Stimulated activated CD8-positive, alpha-beta memory T cell treated with anti-CD3 and anti-CD28 coated beads, Interleukin-4, amount 100 ng/mL, for 1 hour (primary cell): ENCODE results near the gene CDC14C.
"Not testable (repeated sequence)": the region's sequence is repeated elsewhere in the genome, so short reads cannot be mapped to it uniquely, and the experiment has no call there.

Experiments
- DNase-seq, 2 donors: peaks; one replicate each; pipeline ENCODE4 v3.0.0-alpha.2; 2020; ENCODE audit warnings: low read depth in 2 of 2, low spot score in 1 of 2

The CDC14C gene

DNA sequence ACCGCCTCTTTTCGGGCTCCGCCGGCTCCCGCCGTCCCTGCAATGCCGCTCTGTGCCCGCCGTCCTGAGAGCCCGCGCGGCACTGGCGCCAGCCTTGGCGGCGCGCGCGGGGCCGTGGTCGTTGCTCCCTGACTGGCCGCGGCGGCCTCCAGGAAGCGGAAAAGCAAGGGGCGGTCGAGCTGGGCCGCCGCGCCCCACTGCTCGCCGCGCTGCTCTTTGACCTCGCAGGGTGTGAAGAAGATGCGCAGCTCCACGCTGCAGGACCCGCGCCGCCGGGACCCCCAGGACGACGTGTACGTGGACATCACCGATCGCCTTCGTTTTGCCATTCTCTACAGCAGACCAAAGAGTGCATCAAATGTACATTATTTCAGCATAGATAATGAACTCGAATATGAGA, at the start of gene CDC14C:
TSS of gene CDC14C (plus strand) at position 115 of the 400 bp plus-strand sequence. CDS start at position 241, 126 bp downstream.
- no peak for DNase-seq

DNA sequence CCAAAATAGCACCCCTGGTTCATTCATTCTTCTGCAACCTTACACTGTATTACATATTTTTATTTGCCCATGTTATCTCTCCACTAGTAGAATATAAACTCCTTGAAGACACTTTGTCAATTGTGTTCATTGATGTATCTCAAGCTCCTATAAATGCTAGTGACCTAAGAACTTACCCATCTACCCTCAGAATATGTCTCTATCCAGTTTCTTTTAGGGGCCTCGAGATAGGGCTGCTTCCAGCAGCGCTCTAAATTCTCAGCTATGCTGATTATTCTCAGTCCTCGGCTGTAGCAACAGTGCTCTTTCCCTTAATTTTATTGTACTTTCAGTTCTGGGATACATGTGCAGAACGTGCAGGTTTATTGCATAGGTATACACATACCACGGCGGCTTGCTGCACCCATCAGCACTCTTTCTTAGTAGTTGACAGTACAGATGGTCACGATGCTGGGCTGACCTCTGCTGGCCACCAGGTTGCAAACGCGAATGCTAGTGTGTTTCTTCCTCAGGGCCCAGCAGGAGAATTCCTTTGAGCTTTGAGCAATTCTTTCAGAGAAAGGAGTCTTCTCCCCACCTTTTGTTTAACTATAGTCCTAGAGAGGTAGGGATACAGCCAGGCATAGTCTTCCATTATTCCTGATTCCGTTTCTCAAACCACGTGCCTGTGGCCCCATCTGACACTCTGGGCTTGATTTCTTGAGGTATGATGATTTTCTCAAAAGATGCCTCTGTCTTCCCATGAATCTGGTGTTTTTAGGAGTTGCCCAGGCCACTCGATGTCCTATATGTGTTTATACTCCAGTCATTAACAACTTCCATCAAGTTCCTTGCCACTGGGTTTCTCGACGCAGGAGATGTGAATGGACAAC, 49.1 kb upstream of the CDC14C start:
- DNase-seq = no peak

DNA sequence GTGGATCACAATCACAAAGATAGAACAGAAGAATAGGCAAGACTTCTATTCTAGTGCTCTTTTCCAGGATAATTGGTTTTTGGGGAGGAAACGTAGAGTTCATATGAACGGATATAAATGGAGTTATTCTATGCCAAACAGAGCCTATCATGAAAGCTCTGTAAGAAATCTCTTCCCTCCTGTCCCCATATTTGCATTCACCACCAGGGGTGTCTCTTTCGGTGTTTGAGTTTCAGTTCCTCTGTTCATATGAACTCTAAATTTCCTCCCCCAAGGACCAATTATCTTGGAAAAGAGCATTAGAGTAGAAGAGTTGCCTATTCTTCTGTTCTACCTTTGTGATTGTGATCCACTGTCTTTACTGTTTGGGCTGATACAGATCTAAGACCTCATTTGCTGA, 48.3 kb upstream of the CDC14C start:
- DNase-seq = no peak

- DNase-seq = no peak
These were observed 43.5 kb upstream of the CDC14C start for GRCh38 chr7:48880851-48881250.

- DNase-seq = no peak
These were observed 36.8 kb upstream of the CDC14C start for GRCh38 chr7:48887500-48887899.

DNA sequence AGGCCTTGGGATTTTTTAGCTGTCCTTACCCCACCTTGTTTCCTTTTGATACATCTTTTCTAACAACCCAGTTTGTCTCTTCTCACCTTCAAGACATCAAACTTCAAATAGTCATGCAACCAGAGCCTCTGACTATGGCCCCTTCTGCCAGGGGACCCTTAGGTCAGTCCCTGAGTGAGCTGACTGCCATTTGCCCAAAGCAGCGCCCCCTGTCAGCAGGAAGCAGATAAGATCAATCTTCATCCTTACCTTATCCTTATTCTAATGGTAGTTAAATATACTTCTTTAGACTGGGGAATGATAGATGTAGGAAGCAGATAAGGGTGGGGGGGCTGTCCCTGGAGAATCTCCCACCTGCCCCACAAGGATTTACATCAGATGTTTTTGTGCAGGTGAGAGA, 29.8 kb upstream of the CDC14C start:
- DNase-seq = no peak

GRCh38 chr7:48899932-48900331, 24.4 kb upstream of the CDC14C start:
- no peak for DNase-seq

DNA sequence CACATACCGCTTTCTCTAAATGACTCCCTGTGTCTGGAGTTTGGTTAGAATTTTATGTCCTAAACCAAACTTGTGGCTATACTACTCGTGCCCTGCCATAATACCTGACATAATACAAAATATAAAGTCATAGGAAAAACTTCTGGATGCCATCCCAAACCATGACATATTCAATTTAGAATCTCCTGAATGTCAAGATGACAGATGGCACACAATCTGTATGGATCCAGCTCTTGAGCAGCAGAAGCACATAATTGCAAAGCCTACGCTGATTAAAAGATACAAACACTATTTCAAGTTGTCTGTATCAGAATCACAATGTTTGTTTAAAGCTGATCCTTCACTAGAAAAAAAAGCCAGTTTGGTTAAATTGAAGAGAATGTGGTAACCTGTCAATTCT, 22.4 kb upstream of the CDC14C start:
- no peak for DNase-seq

- no peak for DNase-seq
These were observed 19.4 kb upstream of the CDC14C start for GRCh38 chr7:48904975-48905374.

GRCh38 chr7:48905686-48906085, 18.7 kb upstream of the CDC14C start:
- DNase-seq = not testable (repeated sequence)

DNA sequence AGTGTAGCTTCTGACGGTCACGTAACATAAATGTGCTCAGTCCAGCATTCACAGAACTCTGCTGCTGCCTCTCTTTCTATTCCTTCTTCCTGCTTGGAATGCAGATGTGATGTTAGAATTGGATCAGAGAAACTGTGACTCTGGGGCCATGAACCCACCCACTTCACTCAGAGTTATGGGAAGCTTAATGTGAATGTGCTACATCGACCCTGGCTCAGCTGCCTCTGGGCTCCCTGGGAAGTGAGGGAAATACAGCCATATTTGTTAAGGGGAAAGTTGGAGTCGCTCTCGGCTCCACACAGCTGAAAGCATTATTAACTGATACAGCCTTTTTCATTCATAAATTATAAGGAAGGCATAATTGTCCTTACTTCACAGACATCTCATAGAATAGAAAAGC, 14.5 kb upstream of the CDC14C start:
- not testable (repeated sequence) for DNase-seq

DNA sequence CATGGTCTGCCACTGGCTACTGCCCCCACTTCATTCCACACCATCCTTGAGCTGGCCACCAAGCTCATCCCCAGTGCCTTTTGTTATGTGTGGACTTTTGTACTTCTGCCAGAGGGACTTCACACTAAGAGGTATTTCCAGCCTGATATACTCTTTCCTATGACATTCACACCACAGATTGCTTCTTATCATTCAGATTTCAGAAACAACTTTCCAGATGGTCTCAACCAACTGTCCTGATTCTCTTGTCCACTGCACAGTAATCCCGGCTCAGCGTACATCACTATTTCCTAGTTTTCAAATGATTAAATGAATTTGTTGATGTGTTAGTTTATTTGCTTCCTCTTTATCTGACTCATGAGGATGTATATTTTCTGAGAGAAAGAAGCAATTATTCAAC, 7.1 kb downstream of the CDC14C start:
- no peak for DNase-seq

DNA sequence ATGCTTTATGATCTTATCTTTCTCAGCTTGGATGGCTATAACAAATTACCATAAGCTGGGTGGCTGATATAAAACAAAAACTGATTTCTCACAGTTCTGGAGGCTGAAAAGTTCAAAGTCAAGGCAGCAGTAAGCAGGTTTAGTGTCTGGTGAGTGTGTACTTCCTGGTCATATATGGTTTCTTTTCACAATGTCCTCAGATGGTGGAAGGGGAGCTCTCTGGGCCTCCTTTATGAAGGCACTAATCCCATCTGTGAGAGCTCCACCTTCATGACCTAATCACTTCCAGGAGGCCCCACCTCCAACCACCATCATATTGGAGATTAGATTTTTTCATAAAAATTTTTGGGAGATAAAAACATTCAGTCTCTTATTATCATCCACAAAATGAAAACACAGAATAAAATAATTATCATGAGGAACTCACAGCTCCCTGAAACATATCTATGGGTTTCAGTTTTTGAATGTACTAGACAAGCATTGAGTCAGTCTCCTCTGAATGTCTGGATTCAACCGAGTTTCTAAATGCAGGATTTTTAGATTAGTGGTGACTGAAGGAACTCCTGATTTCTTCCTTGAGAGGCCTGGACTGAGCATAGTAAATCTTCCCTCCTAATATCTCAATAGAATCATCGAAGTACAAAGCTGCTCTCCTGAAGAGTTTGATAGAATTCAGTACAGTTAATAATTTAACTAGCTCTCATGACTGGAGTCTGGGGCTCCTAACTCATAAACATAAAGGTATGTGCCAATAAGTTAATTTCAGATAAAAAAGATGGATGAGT, 8.0 kb downstream of the CDC14C start:
- DNase-seq = no peak

DNA sequence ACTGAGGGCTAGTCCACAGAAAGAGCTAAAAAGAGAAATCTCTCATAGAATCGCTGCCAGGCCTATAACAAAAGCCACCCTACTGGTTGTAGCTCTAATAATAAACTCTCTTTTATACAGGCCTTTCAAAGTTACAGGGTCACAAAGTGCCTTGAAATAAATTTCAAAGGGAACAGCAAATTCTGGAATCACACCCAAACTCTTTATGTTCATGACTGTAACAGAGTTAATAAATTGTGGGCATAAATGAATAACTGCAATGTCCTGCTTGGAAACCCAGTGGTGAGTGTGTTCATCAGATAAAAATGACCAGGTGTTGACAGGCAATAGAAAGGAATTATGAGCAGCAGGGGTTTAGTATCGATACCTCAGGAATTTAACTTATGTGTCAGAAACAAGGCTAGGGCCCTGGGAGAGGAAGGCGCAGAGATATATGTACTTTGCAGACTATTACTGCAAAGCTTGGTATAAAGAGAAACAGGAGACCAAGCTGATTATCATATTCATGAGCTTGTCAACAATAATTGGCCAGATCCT, 9.3 kb downstream of the CDC14C start:
- no peak for DNase-seq

DNA sequence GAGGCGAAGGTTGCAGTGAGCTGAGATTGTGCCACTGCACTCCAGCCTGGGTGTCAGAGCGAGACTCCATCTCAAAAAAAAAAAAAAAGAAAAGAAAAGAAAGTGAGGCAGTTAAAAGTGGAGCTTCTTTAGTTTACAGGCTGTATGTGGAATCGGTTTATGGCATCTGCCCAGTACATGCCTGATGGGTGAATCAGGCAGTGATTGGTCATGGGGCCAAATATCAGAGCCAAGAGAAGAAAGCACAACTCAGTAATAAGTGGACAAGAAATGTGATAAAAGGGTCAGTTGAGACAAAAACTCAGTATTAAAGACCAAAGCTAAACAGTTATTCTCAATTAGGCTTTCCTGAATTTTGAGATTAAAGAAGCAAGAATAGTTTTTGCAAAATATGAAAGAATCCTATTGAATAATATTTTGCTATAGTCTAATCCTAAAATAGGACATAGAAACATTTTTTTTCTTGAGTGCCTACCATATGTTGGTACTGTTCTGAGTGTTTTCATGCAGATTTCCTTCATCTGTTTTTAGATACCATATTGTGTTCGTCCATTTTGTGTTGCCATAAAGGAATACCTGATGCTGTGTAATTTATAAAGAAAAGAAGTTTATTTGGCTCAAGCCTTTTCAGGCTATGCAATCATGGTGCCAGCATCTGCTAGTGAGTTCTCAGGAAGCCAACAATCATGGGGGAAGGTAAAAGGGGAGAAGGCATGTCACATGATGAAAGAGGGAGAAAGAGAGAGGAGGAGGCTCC, 14.4 kb downstream of the CDC14C start:
- DNase-seq = no peak

DNA sequence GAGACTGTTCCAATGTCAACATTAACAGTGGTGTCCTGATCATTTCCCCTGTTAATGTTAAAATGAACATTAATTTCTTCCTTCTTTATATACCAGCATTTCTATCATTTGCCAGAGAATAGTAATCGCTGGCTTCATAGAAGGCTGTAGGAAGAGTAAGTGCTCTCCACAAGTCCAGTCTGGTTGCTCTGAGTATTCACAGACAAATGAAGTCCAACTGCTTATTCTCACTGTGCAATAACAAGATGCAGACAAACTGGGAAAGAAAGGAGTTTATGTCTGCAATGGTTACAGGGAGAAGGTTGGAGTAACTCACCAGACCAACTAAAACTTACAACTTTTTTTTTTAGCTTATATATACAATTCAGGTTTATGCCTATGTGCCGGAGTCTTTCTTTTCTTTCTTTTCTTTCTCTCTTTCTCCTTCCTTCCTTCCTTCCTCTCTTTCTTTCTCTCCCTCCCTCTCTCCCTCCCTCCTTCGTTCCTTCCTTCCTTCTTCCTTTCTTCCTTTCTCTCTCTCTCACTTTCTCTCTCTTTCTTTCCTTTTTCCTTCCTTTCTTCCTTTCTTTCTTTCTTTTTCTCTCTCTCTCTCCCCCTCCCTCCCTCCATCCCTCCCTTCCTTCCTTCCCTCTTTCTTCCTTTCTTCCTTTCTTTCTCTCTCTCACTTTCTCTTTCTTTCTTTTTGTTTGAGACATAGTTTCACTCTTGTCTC, 19.1 kb downstream of the CDC14C start:
- DNase-seq = no peak

DNA sequence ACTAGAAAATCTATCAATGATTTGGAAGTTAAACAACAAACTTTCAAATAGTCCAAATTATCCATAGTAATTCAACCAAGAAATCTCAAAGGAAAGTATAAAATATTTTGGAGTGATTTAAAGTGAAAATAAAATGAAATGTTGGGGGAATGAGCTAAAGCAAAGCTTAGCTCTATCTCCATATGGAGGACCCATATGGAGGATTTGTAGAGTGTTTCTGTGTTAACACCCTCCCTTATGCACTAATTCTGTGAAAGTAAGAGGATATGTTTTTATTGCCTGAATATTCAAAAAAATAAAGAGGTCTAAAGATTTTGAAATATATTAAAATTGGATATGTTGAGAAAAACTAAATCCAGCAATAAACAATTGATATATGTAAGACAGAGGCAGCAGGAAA, 31.6 kb downstream of the CDC14C start:
- DNase-seq = no peak

DNA sequence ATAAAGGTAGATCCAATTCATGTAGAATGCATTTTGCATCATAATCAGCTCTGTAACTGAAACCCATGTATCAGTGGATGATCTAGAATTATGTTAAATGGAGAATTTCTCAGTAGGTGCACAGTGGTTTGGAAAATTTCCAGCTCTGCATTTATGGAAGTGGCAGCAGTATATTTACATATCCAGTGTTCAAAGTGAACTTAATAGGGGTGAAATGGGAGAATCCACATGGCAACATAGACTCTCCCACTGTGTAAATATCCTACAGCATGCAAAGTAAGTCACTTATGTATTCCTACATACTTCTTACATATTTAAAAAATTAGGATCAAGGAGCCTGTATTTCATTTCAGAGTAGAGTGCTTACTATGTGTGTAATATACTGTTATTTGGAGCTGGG, 35.3 kb downstream of the CDC14C start:
- DNase-seq = no peak

DNA sequence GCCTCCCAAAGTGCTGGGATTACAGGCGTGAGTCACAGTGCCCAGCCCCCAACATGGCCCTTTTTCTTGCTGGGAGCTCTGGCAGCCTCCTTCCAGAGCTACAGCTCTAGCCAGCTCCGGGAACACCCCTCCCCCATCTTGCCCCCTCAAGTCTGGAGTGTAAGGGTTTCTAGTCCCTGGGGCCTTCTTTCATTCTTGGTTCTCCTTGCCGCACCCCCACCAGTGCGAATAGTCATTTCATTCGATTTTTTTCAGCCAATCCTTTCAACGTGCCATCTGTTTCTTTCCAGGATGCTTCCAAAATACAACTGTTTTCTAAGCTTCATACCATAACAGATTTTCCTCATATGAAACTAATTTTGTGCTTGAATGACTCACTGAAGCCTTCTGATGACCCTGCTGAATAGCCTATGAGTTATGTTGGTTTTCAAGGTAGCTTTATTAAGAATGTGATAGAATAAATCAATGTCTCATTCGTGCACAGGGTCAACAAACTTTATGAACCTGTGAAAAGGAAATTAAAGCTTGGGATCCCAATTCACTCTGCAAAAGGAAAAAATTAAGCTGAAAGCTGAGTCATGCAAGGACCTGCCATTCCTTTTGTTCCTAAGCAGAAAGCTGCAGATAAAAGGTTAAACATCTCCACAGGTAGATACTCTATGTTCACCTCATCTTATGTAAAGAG, 38.6 kb downstream of the CDC14C start:
- DNase-seq = no peak

- no peak for DNase-seq
These were observed 39.7 kb downstream of the CDC14C start for GRCh38 chr7:48964074-48964473.
